Stimulated activated CD4-positive, alpha-beta T cell treated with anti-CD3 and anti-CD28 coated beads, Interleukin-4, amount 100 ng/mL, for 48 hours (primary cell): ENCODE measurements around the gene ADCK1.
"Not testable (repeated sequence)": the region's sequence is repeated elsewhere in the genome, so short reads cannot be mapped to it uniquely, and the experiment has no call there.

Source experiments
- DNase-seq, 2 donors: peaks; one replicate each; pipeline ENCODE4 v3.0.0-alpha.2; 2020; ENCODE audit warnings: low read depth in 2 of 2

ADCK1 gene

GRCh38 chr14:77864580-77864979, 64.7 kb downstream of the ADCK1 start:
- DNase-seq, result no peak

GRCh38 chr14:77865455-77865854, 65.5 kb downstream of the ADCK1 start:
- DNase-seq, result no peak

DNA sequence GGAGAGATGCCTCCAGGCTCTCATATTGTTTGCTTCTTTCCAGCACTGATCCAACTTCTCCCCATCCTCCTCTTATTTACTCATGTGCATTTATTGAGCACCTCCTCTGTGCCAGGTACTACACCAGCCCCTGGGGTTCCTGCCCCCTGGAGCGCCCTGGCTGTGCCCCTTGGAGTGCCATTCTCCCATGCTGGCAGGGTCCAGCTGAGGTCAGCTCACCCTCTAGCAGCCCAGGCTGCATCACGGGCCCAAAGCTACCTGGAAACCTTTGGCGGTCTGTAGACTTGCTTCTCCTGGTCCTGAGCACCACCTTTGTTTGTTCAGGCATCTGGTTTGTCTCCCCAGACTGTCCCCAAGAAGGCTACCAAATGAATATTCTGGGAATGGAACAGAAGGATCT, 67.0 kb downstream of the ADCK1 start:
- no peak for DNase-seq

DNA sequence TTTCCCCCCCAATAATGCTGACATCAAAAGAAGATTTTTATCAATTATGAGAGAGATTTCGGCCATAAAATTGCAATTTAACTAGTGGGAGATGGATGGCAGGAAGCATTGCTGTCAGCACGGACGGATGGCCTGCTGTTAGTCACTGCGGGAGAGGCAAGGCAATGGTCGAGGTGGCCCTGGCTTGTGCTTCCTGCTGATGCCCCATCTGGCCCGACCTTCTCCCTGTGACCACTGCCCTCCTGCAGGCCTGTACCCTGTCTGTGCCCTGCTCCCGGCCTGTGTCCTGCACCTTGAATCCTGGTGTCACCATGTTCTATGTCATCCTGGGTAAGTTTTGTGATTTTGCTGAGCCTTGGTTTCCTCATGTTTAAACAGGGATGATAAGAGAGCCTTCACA, 67.6 kb downstream of the ADCK1 start:
- DNase-seq, result no peak

- DNase-seq, result no peak
Observed at GRCh38 chr14:77868552-77869285, 68.8 kb downstream of the ADCK1 start.

DNA sequence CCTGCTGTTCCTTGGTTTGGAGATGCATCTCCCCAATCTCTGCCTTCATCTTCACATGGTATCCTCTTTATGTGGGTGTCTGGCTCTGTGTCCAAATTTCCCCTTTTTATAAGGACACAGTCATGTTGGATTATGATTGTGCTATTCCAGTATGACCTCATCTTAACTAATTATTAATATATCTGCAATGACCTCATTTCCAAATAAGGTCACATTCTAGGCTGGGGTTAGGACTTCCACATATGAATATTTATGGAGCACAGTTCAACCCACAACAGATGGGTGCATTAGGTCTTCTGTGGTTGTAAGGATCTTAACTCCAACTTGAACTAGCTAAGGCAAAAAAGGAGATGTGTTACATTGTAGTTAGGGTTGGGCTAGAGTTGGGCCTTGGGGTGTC, 69.4 kb downstream of the ADCK1 start:
- no peak for DNase-seq

DNA sequence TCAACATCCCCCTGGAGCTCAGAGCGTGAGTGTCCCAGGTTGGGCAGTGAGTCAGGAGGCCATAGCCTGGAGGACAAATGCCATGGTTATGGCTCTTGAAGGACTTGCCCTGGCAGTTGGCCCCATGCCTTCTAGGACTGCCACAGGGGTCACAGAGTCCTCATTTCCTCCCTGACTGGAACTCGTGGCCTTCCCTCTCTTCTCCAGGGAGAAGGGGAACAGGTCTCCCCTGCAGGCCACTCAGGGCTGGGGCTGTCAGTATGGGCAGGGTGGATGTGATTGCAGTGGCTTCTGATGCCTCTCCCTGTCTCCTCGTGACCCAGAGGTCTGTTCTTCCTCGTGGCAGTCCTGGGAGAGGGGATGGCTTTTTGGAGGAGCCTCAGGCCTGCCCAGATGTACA, 70.7 kb downstream of the ADCK1 start:
- no peak for DNase-seq

DNA sequence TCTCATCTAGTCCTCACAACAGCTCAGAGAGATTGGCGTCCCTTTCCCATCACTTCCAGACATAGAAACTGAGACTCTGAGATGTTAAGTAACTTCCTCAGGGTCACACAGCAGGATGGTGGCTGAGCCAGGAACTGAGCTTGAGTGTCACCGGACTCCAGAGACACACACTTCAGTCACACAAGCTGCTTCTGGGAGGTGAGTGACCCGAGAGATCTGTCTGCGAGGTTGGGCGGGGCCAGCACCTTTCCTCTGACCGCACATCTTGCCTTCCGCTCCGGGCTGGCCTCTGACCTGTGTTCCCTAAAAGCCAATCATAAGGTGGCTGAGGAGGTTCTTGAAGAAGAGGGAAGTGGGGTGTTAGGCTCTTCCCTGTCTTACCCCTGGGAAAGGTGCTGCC, 72.2 kb downstream of the ADCK1 start:
- DNase-seq, result no peak

- DNase-seq, result no peak
Observed at GRCh38 chr14:77872983-77873382, 73.1 kb downstream of the ADCK1 start.

DNA sequence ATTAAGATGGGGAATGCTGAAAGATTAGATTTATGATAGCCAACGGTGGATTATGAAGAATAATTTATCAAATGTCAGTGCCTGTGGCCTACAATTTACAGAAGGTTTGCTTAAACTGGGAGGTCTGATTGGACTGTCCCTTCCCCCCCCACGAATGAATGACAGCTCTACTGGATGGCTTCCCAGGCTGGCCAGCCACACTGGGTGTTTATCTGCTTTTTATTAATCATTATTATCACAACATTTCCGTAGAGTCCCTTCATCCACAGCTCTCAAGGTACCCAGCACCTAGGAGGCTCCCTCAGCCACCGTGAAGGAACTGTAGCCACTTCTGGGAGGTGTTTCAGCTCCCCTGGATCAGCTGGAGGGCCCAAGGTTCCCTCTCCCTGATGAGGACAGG, 78.9 kb downstream of the ADCK1 start:
- no peak for DNase-seq

DNA sequence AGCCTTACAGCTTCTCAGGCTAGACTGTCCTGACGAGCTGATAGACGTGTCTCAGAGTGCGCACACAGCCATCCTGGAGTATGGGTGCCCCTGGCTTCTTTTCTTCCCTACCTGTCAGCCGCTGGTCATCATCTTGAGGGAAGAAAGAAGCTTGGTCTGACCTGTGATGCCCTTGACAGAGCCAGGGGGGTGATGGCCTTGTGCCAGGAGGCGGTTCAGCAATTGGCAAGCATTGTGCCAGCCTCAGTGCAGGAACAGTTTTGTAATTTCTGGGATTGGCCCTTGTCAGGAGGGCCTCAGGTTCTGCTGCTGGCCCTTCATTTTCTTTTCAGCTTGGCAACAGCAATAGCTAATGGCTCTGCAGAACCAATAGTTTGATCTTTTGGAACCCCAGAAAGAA, 80.1 kb downstream of the ADCK1 start:
- no peak for DNase-seq

DNA sequence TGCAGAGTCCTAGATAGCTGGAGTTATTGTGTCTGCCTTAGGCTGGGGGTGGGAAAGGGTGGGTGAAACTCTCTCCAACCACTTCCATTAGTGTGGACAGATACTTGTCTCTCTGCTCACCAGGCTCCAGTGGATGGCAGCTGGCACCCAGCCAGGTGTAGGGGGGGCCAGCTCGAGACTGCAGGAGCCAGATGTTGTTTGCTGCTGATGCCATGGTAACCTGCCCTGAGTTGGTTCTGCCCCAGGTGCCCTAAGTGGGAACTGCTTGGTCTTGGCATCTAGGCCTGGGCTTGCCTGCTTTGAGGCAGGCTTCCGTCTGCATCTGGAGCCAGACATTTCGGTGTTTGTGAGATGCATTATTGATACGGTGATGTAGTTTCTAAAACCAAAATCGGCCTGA, 82.2 kb downstream of the ADCK1 start:
- DNase-seq, result no peak

- DNase-seq, result no peak
Observed at GRCh38 chr14:77882636-77883035, 82.7 kb downstream of the ADCK1 start.

- no peak for DNase-seq
Observed at GRCh38 chr14:77883131-77883846, 83.4 kb downstream of the ADCK1 start.

GRCh38 chr14:77883847-77884238, 83.9 kb downstream of the ADCK1 start:
- no peak for DNase-seq

GRCh38 chr14:77885367-77885766, 85.5 kb downstream of the ADCK1 start:
- no peak for DNase-seq

DNA sequence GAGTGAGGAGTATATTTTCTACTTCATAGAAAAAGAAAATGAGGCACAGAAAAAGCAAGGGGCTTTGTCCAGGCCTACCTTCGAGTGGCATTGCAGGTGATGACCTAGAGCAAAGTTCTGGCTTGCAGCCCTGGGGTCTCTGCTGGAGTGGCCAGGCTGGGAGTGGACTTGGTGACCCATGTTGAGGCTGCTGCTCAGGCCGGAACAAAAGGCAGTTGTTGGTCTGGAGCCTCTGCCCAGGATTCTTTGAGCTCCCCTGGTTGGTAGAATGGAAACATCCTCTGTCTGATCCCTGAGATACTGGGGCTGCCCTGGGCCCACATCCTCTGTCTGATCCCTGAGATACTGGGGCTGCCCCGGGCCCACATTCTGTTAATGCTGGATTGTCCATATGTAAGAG, 86.1 kb downstream of the ADCK1 start:
- DNase-seq, result no peak

GRCh38 chr14:77888903-77889302, 89.0 kb downstream of the ADCK1 start:
- not testable (repeated sequence) for DNase-seq

- no peak for DNase-seq
Observed at GRCh38 chr14:77889971-77890442, 90.1 kb downstream of the ADCK1 start.

GRCh38 chr14:77890873-77891272, 91.0 kb downstream of the ADCK1 start:
- no peak for DNase-seq

DNA sequence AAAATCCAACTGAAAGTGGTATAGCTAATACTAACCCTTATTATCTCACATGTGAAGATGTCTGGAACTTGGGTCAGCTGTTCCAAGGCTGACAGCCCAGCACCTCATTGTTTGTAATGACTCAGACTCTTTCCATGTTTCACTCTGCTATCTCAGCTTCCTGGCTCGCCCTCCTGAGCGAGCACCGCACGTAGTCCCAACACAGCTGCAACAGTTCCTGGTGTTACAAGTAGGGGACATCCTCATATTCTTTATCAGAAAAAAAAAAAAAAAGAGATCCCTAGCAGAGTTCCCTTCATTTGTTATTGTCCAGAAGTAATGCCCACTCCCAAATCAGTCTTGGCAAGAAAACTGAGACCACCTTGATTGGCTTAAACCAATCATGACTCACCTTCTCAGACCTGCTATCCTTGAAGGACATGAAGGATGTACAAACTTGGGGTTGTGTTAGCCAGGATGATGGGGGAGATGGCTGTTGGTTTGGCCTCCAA, 92.5 kb downstream of the ADCK1 start:
- DNase-seq, result no peak

DNA sequence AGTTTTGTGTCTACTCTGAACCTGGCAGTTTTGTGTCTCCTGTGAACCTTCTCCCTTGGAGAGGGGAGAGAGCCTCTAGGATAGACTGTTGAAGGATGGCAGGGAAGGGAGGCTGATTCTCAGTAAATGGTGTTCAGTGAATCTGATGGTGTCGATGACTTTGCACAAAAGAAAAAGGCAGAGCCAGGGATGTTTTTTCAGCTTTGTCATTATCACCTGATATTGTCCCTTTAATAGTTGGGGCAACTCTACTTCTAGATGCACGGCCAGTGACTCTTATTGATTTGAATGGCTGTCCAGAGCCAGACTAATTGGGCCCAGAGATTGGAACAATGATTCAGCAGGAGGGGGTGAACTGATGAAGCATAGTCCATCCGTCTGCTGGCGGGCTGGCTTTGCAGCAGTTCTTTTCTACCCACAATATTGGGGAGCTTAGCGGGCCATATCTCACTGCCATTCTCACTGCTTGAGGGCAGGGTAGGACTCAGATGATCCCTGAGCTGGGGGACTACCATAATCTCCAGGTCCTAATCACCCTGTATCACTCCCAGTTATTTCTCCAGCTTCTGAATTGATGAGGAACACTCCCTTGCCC, 93.1 kb downstream of the ADCK1 start:
- no peak for DNase-seq

GRCh38 chr14:77897374-77897773, 97.5 kb downstream of the ADCK1 start:
- no peak for DNase-seq
